MCF 10A (cell line): Measurements from ENCODE around the gene BCL2L11. TPM values are rescaled to one million over a fixed set of nuclear protein-coding genes. Genes with fewer than 3 reads are reported as not detected.

Experiments
- BruUV-seq: library from RNA; stranded (reverse); fragments of 400-500 nt; replicated peaks from 2 replicates; lab custom pipeline; 2021; lab: Mats Ljungman, UMichigan
- CTCF ChIA-PET: fragments of 300-600 bp; sonication (Branson Sonifier 250); formaldehyde crosslinking; extraction: SDS; loops from one replicate; lab custom pipeline; 2021; ENCODE audit warnings: antibody characterized with exemption, inconsistent platforms; lab: Yijun Ruan, JAX
- POLR2A ChIA-PET: fragments of 300-600, 350-650 bp; sonication (Branson Sonifier 250); formaldehyde crosslinking; extraction: SDS; loops from one replicate; lab custom pipeline; 2020; ENCODE audit warnings: antibody characterized with exemption, inconsistent platforms; lab: Yijun Ruan, JAX
- DNase-seq: peaks from one replicate; pipeline ENCODE4 v3.0.0-alpha.2; 2018; ENCODE audit not compliant: unreplicated experiment
- H3K27ac Mint-ChIP-seq: one replicate; pipeline ENCODE4 v1.8.0; 2022; ENCODE audit warnings: mild to moderate bottlenecking, low read depth, mixed read lengths; ENCODE audit not compliant: unreplicated experiment
- H3K27me3 Mint-ChIP-seq: one replicate; pipeline ENCODE4 v1.8.0; 2022; ENCODE audit warnings: mixed read lengths; ENCODE audit not compliant: insufficient read depth, unreplicated experiment
- H3K36me3 Mint-ChIP-seq: one replicate; pipeline ENCODE4 v1.8.0; 2022; ENCODE audit warnings: mild to moderate bottlenecking, moderate library complexity, mixed read lengths; ENCODE audit not compliant: insufficient read depth, unreplicated experiment
- H3K4me1 Mint-ChIP-seq: one replicate; pipeline ENCODE4 v1.8.0; 2022; ENCODE audit warnings: mixed read lengths; ENCODE audit not compliant: insufficient read depth, unreplicated experiment
- H3K4me3 Mint-ChIP-seq: one replicate; pipeline ENCODE4 v1.8.0; 2022; ENCODE audit warnings: mild to moderate bottlenecking, moderate library complexity, mixed read lengths; ENCODE audit not compliant: unreplicated experiment
- H3K9me3 Mint-ChIP-seq: one replicate; pipeline ENCODE4 v1.8.0; 2022; ENCODE audit warnings: mixed read lengths; ENCODE audit not compliant: unreplicated experiment
- CTCF ChIP-seq: fragments of 200-600 bp; IDR thresholded peaks from one replicate; pipeline ENCODE4 v1.8.0; 2022; ENCODE audit warnings: antibody characterized with exemption, mild to moderate bottlenecking; ENCODE audit not compliant: unreplicated experiment
- intact Hi-C: fragments of 100-400 bp; cut with micrococcal nuclease; formaldehyde crosslinking; loops from 2 replicates; pipeline ENCODE4 v1.14.1; 2022
- total RNA-seq: library from RNA; stranded (reverse); gene quantifications from 2 replicates; pipeline ENCODE4 v1.2.3, GENCODE V29; 2022

Gene BCL2L11
- total RNA-seq, 1 experiment from 2014 or later: 5.8 TPM

GRCh38 chr2:111204706-111205105 is 84.0 kb downstream of the BCL2L11 start:
- intact Hi-C loops: no loop called here
- no peak for TF ChIP-seq CTCF

GRCh38 chr2:111205774-111206173 is 85.1 kb downstream of the BCL2L11 start:
- intact Hi-C loops: no loop called here
- Mint-ChIP-seq H3K4me3 (no peak overlapping the region), H3K36me3 (peaks cover 4% of the 10 kb centered on the region), H3K4me1 (peaks cover 5% of the 10 kb centered on the region), H3K27me3 (no peaks in the 10 kb centered on the region), H3K9me3 (peaks cover 9% of the 10 kb centered on the region), H3K27ac (no peak overlapping the region)
- BruUV-seq: no TSS peak
- TF ChIP-seq CTCF: no peak
- peak; percentile 23 for DNase-seq
- POLR2A ChIA-PET: interaction anchor here (0.6 to 1.4 kb wide), 4 partner anchors 17 to 37 kb away, joined by 3 read pairs; no protein-coding TSS in a partner anchor
- CTCF ChIA-PET: interaction anchor here (0.7 kb wide), 1 partner anchor 20 kb away, joined by 3 read pairs; no protein-coding TSS in a partner anchor

More at GRCh38 chr2:111204706-111205105, 84.0 kb downstream of the BCL2L11 start:
- Mint-ChIP-seq H3K27ac (no peak overlapping the region), H3K27me3 (no peaks in the 10 kb centered on the region), H3K9me3 (peaks cover 9% of the 10 kb centered on the region), H3K4me3 (no peak overlapping the region), H3K4me1 (peaks cover 5% of the 10 kb centered on the region), H3K36me3 (peaks cover 7% of the 10 kb centered on the region)
- CTCF ChIA-PET: no interaction called here
- BruUV-seq: no TSS peak
- POLR2A ChIA-PET: interaction anchor here (1.1 to 1.4 kb wide), 2 partner anchors 28 to 36 kb away, joined by 3 read pairs; no protein-coding TSS in a partner anchor
- DNase-seq: no peak

- CTCF ChIA-PET: no interaction called here
- POLR2A ChIA-PET: interaction anchor here (1.4 kb wide), 1 partner anchor 12 kb away, joined by 4 read pairs; no protein-coding TSS in a partner anchor
- H3K9me3 Mint-ChIP-seq: peaks cover 9% of the 10 kb centered on the region
- H3K4me1 Mint-ChIP-seq: peaks cover 5% of the 10 kb centered on the region
- no peak overlapping the region for H3K4me3 Mint-ChIP-seq
- no peak overlapping the region for H3K27ac Mint-ChIP-seq
- H3K27me3 Mint-ChIP-seq: no peaks in the 10 kb centered on the region
- intact Hi-C loops: no loop called here
- TF ChIP-seq CTCF: no peak
- TSS peak; percentile 21 for BruUV-seq
- DNase-seq: no peak
- no peaks in the 10 kb centered on the region for H3K36me3 Mint-ChIP-seq
Measured at GRCh38 chr2:111207851-111208250, 87.1 kb downstream of the BCL2L11 start.

GRCh38 chr2:111208639-111209038 is 87.9 kb downstream of the BCL2L11 start:
- no peak overlapping the region for H3K4me3 Mint-ChIP-seq
- H3K27me3 Mint-ChIP-seq: no peaks in the 10 kb centered on the region
- no TSS peak for BruUV-seq
- no peak for DNase-seq
- CTCF ChIA-PET: no interaction called here
- no peak overlapping the region for H3K27ac Mint-ChIP-seq
- TF ChIP-seq CTCF: no peak
- peaks cover 9% of the 10 kb centered on the region for H3K9me3 Mint-ChIP-seq
- H3K36me3 Mint-ChIP-seq: no peaks in the 10 kb centered on the region
- peaks cover 5% of the 10 kb centered on the region for H3K4me1 Mint-ChIP-seq
- intact Hi-C loops: no loop called here
- POLR2A ChIA-PET: interaction anchor here (1.4 kb wide), 1 partner anchor 12 kb away, joined by 4 read pairs; no protein-coding TSS in a partner anchor
